Activated naive CD4-positive, alpha-beta T cell treated with anti-CD3 and anti-CD28 coated beads, Interleukin-2, amount 10 ng/mL, durations not matched to agents 7 days and 5 days (primary cell): Measurements from ENCODE around the gene OR11G2.
A peak's percentile ranks its signal among the peaks of the same experiment; 100 is the strongest.
"Not testable (repeated sequence)": the region's sequence is repeated elsewhere in the genome, so short reads cannot be mapped to it uniquely, and the experiment has no call there.

ENCODE experiments used
- CTCF ChIA-PET: fragments of 350-600 bp; sonication (Branson Sonifier 250); formaldehyde crosslinking; loops from one replicate; lab custom pipeline; 2021; ENCODE audit warnings: antibody characterized with exemption; lab: Charles Lee
- DNase-seq: peaks from one replicate; pipeline ENCODE4 v3.0.0-alpha.2; 2020
- H3K27ac Mint-ChIP-seq: one replicate; pipeline ENCODE4 v1.8.0; 2021; ENCODE audit warnings: mild to moderate bottlenecking, moderate library complexity, mixed read lengths
- H3K27me3 Mint-ChIP-seq: one replicate; pipeline ENCODE4 v1.8.0; 2021; ENCODE audit warnings: mild to moderate bottlenecking, mixed read lengths
- H3K36me3 Mint-ChIP-seq: one replicate; pipeline ENCODE4 v1.8.0; 2021; ENCODE audit warnings: mixed read lengths
- H3K4me1 Mint-ChIP-seq: one replicate; pipeline ENCODE4 v1.8.0; 2021; ENCODE audit warnings: mixed read lengths
- H3K4me3 Mint-ChIP-seq: one replicate; pipeline ENCODE4 v1.8.0; 2021; ENCODE audit warnings: mild to moderate bottlenecking, moderate library complexity, mixed read lengths
- H3K9me3 Mint-ChIP-seq: one replicate; pipeline ENCODE4 v1.8.0; 2021; ENCODE audit warnings: mixed read lengths

The OR11G2 gene, protein sequence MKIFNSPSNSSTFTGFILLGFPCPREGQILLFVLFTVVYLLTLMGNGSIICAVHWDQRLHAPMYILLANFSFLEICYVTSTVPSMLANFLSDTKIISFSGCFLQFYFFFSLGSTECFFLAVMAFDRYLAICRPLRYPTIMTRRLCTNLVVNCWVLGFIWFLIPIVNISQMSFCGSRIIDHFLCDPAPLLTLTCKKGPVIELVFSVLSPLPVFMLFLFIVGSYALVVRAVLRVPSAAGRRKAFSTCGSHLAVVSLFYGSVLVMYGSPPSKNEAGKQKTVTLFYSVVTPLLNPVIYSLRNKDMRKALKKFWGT

DNA sequence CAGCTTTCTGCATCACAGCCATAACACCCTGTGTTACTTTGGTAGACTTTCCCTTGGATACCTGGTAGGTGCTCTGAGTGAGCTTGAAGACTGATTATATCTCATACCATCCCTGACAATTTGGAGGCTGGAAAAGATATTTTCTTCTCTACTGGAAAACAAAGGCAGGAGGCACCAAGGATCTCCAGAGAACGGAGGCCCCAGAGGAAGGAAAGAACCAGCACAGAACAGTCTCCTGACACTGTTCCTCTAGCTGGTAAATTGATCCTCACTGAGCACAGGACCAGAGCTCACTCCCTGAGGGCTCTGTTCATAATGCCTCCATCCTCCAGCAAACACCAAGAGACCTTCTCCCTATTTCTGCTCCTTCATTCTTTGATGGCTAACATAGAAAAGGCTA, at the start of gene OR11G2:
OR11G2 (plus strand) TSS at position 301 of the 400 bp plus-strand sequence. CDS start 6,542 bp downstream, outside the sequence.
- no peaks in the 10 kb centered on the region for H3K9me3 Mint-ChIP-seq
- CTCF ChIA-PET = no interaction called here
- DNase-seq = no peak
- H3K27me3 Mint-ChIP-seq = peaks cover 17% of the 10 kb centered on the region
- H3K4me1 Mint-ChIP-seq = no peaks in the 10 kb centered on the region
- no peaks in the 10 kb centered on the region for H3K36me3 Mint-ChIP-seq
- no peak within 1 kb of the TSS for H3K27ac Mint-ChIP-seq
- H3K4me3 Mint-ChIP-seq = no peak within 1 kb of the TSS

DNA sequence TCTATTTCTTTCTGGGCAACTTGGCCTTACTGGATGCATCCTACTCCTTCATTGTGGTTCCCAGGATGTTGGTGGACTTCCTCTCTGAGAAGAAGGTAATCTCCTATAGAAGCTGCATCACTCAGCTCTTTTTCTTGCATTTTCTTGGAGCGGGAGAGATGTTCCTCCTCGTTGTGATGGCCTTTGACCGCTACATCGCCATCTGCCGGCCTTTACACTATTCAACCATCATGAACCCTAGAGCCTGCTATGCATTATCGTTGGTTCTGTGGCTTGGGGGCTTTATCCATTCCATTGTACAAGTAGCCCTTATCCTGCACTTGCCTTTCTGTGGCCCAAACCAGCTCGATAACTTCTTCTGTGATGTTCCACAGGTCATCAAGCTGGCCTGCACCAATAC, 46.8 kb upstream of the OR11G2 start:
- no peaks in the 10 kb centered on the region for H3K36me3 Mint-ChIP-seq

DNA sequence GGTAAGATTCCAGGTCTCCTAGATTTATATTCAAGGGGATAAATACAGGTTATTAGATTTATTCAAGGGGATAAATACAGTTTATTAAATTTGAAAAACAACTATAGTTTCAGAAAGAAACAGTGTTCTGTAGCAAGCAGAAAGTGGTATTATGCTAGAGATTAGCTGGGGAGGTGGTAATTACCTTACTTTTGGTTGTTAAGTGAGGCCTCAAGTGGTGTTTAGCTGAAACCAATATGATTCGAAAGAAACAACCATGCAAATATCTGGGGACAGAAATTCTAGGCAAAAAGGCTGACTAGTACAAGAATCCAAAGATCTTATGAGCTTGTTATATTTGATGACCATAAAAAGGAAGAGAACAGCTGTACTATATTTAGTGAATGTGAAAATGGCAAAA, 45.9 kb upstream of the OR11G2 start:
- CTCF ChIA-PET = no interaction called here
- no peaks in the 10 kb centered on the region for H3K36me3 Mint-ChIP-seq
- no peak overlapping the region for H3K27ac Mint-ChIP-seq
- H3K4me1 Mint-ChIP-seq = no peaks in the 10 kb centered on the region
- no peak overlapping the region for H3K4me3 Mint-ChIP-seq
- H3K9me3 Mint-ChIP-seq = no peaks in the 10 kb centered on the region
- no peak for DNase-seq
- no peaks in the 10 kb centered on the region for H3K27me3 Mint-ChIP-seq

More for the DNA sequence above, 46.8 kb upstream of the OR11G2 start:
- no peaks in the 10 kb centered on the region for H3K4me1 Mint-ChIP-seq
- CTCF ChIA-PET = no interaction called here
- H3K9me3 Mint-ChIP-seq = no peaks in the 10 kb centered on the region
- H3K27ac Mint-ChIP-seq = no peak overlapping the region
- DNase-seq = no peak
- no peak overlapping the region for H3K4me3 Mint-ChIP-seq
- H3K27me3 Mint-ChIP-seq = no peaks in the 10 kb centered on the region

DNA sequence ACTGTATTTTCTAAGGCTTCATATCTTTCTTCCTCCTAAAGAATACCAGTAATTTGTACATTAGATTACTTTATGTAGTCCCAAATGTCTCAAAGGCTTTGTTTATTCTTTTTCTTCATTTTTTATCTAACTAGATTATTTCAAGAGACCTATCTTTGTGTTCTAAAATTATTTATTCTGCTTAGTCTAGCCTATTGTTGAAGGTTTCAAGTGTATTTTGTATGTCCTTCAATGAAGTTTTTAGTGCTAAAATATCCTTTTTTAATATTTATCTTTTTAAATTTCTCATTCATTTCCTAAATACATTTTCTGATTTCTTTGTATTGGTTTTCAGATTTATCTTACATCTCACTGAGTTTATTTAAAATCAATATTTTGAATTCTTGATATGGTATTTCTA, 26.2 kb upstream of the OR11G2 start:
- H3K4me1 Mint-ChIP-seq = no peaks in the 10 kb centered on the region
- H3K27ac Mint-ChIP-seq = no peak overlapping the region

DNA sequence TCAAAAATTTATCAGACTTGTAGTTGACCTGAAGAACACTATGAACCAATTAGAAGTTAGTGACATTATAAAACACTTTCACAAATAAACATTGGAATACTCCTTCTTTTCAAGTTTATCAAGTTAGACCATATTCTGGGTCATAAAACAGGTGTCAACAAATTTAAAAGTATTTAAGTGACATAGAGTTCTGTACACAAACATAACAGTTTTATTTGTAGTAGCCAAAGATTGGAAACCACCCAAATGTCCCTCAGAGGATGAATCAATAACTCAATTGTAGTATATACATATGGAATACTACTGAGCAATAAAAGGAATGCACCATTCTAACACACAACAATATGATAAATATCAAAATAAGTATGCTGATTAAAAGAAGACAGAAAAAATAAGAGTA, 23.6 kb upstream of the OR11G2 start:
- Mint-ChIP-seq H3K27ac (no peak overlapping the region), H3K4me3 (no peak overlapping the region), H3K27me3 (no peaks in the 10 kb centered on the region), H3K36me3 (no peaks in the 10 kb centered on the region), H3K4me1 (no peaks in the 10 kb centered on the region), H3K9me3 (peaks cover 7% of the 10 kb centered on the region)
- CTCF ChIA-PET = no interaction called here
- DNase-seq = no peak

More for the DNA sequence above, 26.2 kb upstream of the OR11G2 start:
- Mint-ChIP-seq H3K9me3 (peaks cover 7% of the 10 kb centered on the region), H3K27me3 (no peaks in the 10 kb centered on the region), H3K36me3 (no peaks in the 10 kb centered on the region), H3K4me3 (no peak overlapping the region)
- no peak for DNase-seq
- CTCF ChIA-PET = no interaction called here

DNA sequence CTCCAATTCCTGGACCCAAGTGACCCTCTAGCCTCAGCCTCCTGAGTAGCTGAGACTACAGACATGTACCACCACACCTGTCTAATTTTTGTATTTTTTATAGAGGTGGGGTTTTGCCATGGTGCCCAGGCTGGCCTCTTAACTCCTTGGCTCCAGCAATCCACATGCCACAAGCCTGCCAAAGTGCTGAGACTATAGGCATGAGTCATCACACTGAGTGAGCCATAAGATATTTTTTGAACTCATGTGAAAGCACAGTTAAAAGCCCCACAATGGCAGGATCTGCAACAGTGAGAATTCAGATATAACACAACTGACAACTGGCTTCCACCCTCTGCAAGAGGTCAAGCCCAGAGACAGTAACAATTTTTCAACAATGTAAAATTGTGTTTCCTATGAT, 20.8 kb upstream of the OR11G2 start:
- DNase-seq, H3K4me1 Mint-ChIP-seq, H3K4me3 Mint-ChIP-seq, H3K27me3 Mint-ChIP-seq, H3K27ac Mint-ChIP-seq, H3K9me3 Mint-ChIP-seq, H3K36me3 Mint-ChIP-seq, CTCF ChIA-PET: not testable (repeated sequence)

DNA sequence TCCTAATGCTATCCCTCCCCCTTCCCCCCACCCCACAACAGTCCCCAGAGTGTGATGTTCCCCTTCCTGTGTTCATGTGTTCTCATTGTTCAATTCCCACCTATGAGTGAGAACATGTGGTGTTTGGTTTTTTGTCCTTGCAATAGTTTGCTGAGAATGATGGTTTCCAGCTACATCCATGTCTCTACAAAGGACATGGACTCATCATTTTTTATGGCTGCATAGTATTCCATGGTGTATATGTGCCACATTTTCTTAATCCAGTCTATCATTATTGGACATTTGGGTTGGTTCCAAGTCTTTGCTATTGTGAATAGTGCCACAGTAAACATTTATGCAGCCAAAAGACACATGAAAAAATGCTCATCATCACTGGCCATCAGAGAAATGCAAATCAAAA, 16.5 kb upstream of the OR11G2 start:
- H3K4me1 Mint-ChIP-seq, H3K27ac Mint-ChIP-seq, H3K9me3 Mint-ChIP-seq, H3K27me3 Mint-ChIP-seq, CTCF ChIA-PET, H3K36me3 Mint-ChIP-seq, H3K4me3 Mint-ChIP-seq, DNase-seq: not testable (repeated sequence)

DNA sequence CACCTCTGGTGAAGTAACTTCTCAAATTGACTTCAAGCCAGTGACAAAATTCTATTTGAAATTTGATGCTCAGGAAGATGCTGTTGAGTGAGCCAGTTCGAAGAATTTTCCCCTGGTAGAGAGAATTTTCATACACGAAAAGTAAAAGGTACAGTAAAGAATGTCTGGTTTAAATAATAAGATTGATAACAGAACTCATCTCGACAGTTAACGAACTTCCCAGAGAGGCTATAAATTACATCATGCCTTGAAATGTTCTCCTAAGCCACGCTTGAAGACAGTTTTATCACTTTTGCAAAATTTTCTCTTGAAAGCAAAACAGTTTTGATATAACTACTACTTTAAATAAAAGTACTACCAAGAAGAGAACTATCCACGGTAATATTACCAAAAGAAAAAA, 14.4 kb upstream of the OR11G2 start:
- H3K27ac Mint-ChIP-seq = no peak overlapping the region
- H3K36me3 Mint-ChIP-seq = no peaks in the 10 kb centered on the region
- CTCF ChIA-PET = no interaction called here
- no peaks in the 10 kb centered on the region for H3K27me3 Mint-ChIP-seq
- no peaks in the 10 kb centered on the region for H3K9me3 Mint-ChIP-seq
- no peak for DNase-seq
- H3K4me1 Mint-ChIP-seq = no peaks in the 10 kb centered on the region
- H3K4me3 Mint-ChIP-seq = no peak overlapping the region

DNA sequence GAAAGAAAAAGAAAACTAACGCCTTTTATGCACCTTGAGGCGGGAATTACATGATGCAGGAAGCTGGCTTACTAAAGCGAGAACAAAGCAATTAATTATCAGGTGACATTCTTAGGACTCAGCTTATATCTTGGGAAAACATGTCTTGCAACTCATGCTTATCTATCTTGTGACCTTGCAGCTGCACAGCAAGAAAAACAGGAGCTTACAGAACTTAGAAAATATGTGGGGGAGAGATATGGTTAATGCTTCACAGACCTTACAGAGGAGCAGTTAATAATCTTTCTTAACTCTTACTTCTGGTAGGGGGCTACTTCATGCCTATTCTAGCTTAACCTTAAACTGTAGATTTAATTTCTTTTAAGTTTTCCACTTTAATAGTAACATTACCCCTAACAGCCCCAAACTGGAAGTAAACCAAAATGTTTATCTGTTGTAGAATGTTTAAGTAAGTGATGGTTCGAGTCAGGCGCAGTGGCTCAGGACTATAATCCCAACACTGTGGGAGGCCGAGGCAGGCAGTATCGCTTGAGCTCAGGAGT, 13.2 kb upstream of the OR11G2 start:
- Mint-ChIP-seq H3K36me3 (no peaks in the 10 kb centered on the region), H3K4me3 (no peak overlapping the region), H3K4me1 (no peaks in the 10 kb centered on the region), H3K27me3 (no peaks in the 10 kb centered on the region), H3K27ac (peak overlapping the region; percentile 24), H3K9me3 (no peaks in the 10 kb centered on the region)
- DNase-seq = no peak
- CTCF ChIA-PET = no interaction called here

DNA sequence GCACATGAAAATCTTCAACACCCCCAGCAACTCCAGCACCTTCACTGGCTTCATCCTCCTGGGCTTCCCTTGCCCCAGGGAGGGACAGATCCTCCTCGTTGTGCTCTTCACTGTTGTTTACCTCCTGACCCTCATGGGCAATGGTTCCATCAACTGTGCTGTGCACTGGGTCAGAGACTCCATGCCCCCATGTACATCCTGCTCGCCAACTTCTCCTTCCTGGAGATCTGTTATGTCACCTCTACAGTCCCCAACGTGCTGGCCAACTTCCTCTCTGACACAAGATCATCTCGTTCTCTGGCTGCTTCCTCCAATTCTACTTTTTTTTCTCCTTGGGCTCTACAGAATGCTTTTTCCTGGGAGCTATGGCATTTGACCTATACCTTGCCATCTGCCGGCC, 11.5 kb upstream of the OR11G2 start:
- CTCF ChIA-PET = no interaction called here
- Mint-ChIP-seq H3K4me3 (no peak overlapping the region), H3K9me3 (no peaks in the 10 kb centered on the region), H3K36me3 (no peaks in the 10 kb centered on the region), H3K4me1 (no peaks in the 10 kb centered on the region), H3K27me3 (no peaks in the 10 kb centered on the region), H3K27ac (no peak overlapping the region)
- DNase-seq = no peak

DNA sequence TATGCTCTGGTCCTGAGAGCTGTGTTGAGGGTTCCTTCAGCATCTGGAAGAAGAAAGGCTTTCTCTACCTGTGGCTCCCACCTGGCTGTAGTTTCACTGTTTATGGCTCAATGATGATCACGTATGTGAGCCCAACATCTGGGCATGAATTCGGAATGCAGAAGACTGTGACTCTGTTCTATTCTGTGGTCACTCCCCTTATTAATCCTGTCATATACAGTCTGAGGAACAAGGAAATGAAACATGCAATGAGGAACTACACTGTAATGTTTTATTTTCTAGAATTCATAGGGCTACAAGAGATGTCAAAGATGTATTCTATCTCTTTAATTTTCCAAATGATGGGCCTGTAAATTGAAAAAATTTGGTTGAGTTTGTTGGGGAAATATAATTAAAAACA, 10.8 kb upstream of the OR11G2 start:
- Mint-ChIP-seq H3K27me3 (no peaks in the 10 kb centered on the region), H3K36me3 (no peaks in the 10 kb centered on the region), H3K27ac (no peak overlapping the region), H3K4me1 (no peaks in the 10 kb centered on the region), H3K9me3 (no peaks in the 10 kb centered on the region), H3K4me3 (no peak overlapping the region)
- DNase-seq = no peak
- CTCF ChIA-PET = no interaction called here

DNA sequence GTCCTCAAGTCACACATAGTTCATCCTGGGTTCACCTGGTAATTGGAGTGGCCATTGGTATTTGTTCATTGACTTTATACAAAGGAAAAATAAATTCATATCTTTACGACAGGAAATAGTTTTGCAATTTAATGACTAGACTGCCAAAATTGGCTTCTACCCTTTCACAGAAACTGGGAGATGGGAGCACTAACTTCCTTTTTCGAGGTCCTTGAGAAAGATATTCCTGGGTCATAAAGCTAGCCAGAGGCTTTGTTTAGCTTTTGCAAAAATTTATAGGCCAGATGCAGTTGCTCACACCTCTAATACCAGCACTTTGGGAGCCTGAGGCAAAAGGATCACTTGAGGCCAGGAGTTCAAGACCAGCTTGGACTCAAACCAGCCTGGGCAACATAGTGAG, 10.2 kb upstream of the OR11G2 start:
- Mint-ChIP-seq H3K27me3 (no peaks in the 10 kb centered on the region), H3K4me1 (no peaks in the 10 kb centered on the region), H3K4me3 (no peak overlapping the region), H3K9me3 (no peaks in the 10 kb centered on the region), H3K36me3 (no peaks in the 10 kb centered on the region), H3K27ac (no peak overlapping the region)
- CTCF ChIA-PET = no interaction called here
- no peak for DNase-seq

DNA sequence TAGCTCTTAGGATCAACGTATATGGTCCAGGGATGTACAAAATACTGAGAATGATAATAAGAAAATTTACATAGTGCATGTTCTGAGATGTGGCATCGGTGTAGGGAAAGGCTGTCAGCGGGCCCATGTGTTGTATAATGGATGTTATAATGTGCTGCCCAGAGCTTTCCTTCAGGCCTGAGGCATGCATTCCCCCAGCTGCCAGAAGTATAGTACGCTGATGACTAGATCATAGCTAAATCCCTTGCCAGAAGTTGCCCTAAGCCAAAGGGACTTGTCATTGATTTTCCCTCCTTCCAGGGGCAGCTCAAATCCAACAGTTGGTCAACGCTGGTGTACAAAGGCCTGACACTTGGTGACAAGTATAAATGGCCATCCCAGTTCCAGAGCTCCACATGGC, 6.5 kb upstream of the OR11G2 start:
- CTCF ChIA-PET = no interaction called here
- Mint-ChIP-seq H3K9me3 (no peaks in the 10 kb centered on the region), H3K27me3 (peaks cover 6% of the 10 kb centered on the region), H3K4me1 (no peaks in the 10 kb centered on the region), H3K4me3 (no peak overlapping the region), H3K36me3 (no peaks in the 10 kb centered on the region), H3K27ac (no peak overlapping the region)
- DNase-seq = no peak

DNA sequence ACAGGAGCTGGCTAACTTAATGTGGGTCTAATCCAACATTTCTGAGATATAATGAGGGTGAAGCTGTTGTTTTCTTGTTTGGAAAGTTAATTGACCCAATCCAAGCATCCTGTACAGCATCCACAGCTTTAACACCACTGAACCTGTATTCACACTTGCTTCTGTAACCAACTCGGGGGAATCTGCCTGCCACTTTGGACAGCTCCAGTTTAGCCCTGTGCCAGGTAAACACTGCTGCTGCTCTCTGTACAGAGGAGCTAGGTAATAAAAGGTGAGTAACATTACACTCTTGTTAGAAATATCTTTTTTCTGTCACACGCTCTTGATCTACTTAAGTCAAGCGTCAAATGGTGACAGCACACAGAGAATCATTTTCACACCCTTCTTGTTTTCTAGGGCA, 700 bp downstream of the OR11G2 start:
- Mint-ChIP-seq H3K27me3 (peaks cover 17% of the 10 kb centered on the region), H3K4me3 (no peak overlapping the region), H3K27ac (no peak overlapping the region), H3K4me1 (no peaks in the 10 kb centered on the region), H3K9me3 (no peaks in the 10 kb centered on the region), H3K36me3 (no peaks in the 10 kb centered on the region)
- CTCF ChIA-PET = no interaction called here
- DNase-seq = no peak

DNA sequence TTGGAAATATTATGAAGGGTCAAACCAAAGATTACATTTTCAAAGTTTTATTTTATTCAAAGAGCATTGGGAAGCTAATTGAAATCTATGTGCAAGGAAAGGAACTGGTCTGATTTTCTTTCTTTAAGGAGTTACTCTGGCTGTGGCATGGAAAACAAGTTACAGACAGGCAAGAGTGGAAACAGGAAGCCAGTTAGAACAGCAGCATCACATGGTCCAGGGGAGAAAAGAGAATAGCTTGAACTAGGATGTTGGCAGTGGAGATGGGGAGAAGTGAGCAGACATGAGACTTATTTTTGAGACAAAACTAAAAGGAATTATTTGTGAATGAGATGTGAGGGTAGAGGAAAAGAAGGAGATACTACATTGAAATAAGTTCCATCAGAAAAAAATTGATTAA, 3.4 kb downstream of the OR11G2 start:
- CTCF ChIA-PET = no interaction called here
- Mint-ChIP-seq H3K9me3 (no peaks in the 10 kb centered on the region), H3K4me1 (no peaks in the 10 kb centered on the region), H3K27ac (peak overlapping the region; percentile 33), H3K4me3 (no peak overlapping the region), H3K27me3 (peaks cover 11% of the 10 kb centered on the region), H3K36me3 (no peaks in the 10 kb centered on the region)
- DNase-seq = no peak
